GM12878 (cell line): ENCODE measurements around the gene UTP25. TPM values are rescaled to one million over a fixed set of nuclear protein-coding genes. Genes with fewer than 3 reads are reported as not detected.

Experiments used
- ATAC-seq: fragments of 200-7000 bp; cut with Tn5 transposase; 3 replicates; pipeline ENCODE4 v1.9.1; 2020; ENCODE audit warnings: mild to moderate bottlenecking, moderate library complexity
- BruUV-seq: library from RNA; stranded (reverse); fragments of 400-500 nt; replicated peaks from 2 replicates; lab custom pipeline; 2021; lab: Mats Ljungman, UMichigan
- CTCF ChIA-PET: fragments of 300-600 bp; sonication (Branson Sonifier 250); formaldehyde crosslinking; extraction: SDS; loops from one replicate; lab custom pipeline; 2021; ENCODE audit warnings: inconsistent platforms; lab: Yijun Ruan, JAX
- POLR2A ChIA-PET: fragments of 350-600 bp; formaldehyde crosslinking; extraction: SDS; loops from one replicate; lab custom pipeline; 2021; ENCODE audit warnings: inconsistent platforms; lab: Charles Lee
- RAD21 ChIA-PET: fragments of 300-600 bp; sonication (Branson Sonifier 250); formaldehyde crosslinking; loops from one replicate; lab custom pipeline; 2023; ENCODE audit warnings: antibody characterized with exemption; ENCODE audit not compliant: unreplicated experiment; lab: Charles Lee
- SMC1A ChIA-PET: fragments of 300-600 bp; sonication (Branson Sonifier 250); formaldehyde crosslinking; loops from one replicate; lab custom pipeline; 2023; ENCODE audit not compliant: unreplicated experiment, uncharacterized antibody; lab: Charles Lee
- DNase-seq: peaks from one replicate; pipeline ENCODE4 v3.0.0-alpha.2; 2011; ENCODE audit warnings: low read depth, low spot score
- FAIRE-seq: peaks from 3 replicates; lab custom pipeline; 2011; peaks lifted over from hg19 to GRCh38; lab: Jason Lieb, UNC
- H2AFZ ChIP-seq: 2 replicates; pipeline ENCODE4 v1.6.0; 2011; ENCODE audit warnings: low read depth, low read length, control low read depth; ENCODE audit not compliant: control insufficient read depth
- H3K27ac ChIP-seq: 2 replicates; pipeline ENCODE4 v1.5.1; 2011; ENCODE audit warnings: control low read depth; ENCODE audit not compliant: control insufficient read depth, insufficient read depth
- H3K27me3 ChIP-seq, 2 experiments: replicated peaks in 1 of 2; 2 replicates each; pipeline versions ENCODE4 v1.6.0 to v1.6.1; 2011; ENCODE audit warnings: low read length in 1 of 2; ENCODE audit not compliant: control insufficient read depth in 2 of 2, insufficient read depth in 2 of 2
- H3K36me3 ChIP-seq, 2 experiments: 2 replicates each; pipeline ENCODE4 v1.5.1; 2011; ENCODE audit warnings: low read length in 1 of 2; ENCODE audit not compliant: control insufficient read depth in 2 of 2, insufficient read depth in 2 of 2
- H3K4me1 ChIP-seq: 2 replicates; pipeline ENCODE4 v1.6.1; 2011; ENCODE audit warnings: mild to moderate bottlenecking, low read length, moderate library complexity, mixed read lengths; ENCODE audit not compliant: control insufficient read depth, insufficient read depth
- H3K4me2 ChIP-seq: 2 replicates; pipeline ENCODE4 v1.6.0; 2011; ENCODE audit warnings: control low read depth; ENCODE audit not compliant: control insufficient read depth, insufficient read depth
- H3K4me3 ChIP-seq: fragments of 200-600 bp; sonication (generic); 2 replicates; pipeline ENCODE4 v1.5.1; 2016
- H3K79me2 ChIP-seq: 2 replicates; pipeline ENCODE4 v1.6.0; 2011; ENCODE audit warnings: low read length; ENCODE audit not compliant: control insufficient read depth, insufficient read depth
- H3K9ac ChIP-seq: 2 replicates; pipeline ENCODE4 v1.8.0; 2011; ENCODE audit warnings: low read length, control low read depth, mixed read lengths; ENCODE audit not compliant: control insufficient read depth, insufficient read depth
- H3K9me3 ChIP-seq: replicated peaks from 3 replicates; pipeline ENCODE4 v1.5.1; 2011; ENCODE audit warnings: mild to moderate bottlenecking, low read length; ENCODE audit not compliant: control insufficient read depth, insufficient read depth
- H4K20me1 ChIP-seq: 2 replicates; pipeline ENCODE4 v1.6.0; 2011; ENCODE audit not compliant: control insufficient read depth, insufficient read depth
- ASH2L ChIP-seq: fragments of 300-600, 200-600 bp; sonication (generic); IDR thresholded peaks from 2 replicates; pipeline ENCODE4 v1.6.1; 2017; ENCODE audit warnings: low read depth, mild to moderate bottlenecking, borderline replicate concordance
- CBX3 ChIP-seq: fragments of 200-600 bp; sonication (generic); IDR thresholded peaks from 2 replicates; pipeline ENCODE4 v1.6.1; 2016; ENCODE audit warnings: low read depth, borderline replicate concordance
- CEBPB ChIP-seq, 2 experiments: fragments of 150-350 bp in 1 of 2; IDR thresholded peaks; 2 replicates each; pipeline ENCODE4 v1.6.1; 2012 to 2014; ENCODE audit warnings: low read depth in 2 of 2, low read length in 2 of 2, borderline replicate concordance in 1 of 2, inconsistent platforms in 1 of 2
- HDGF ChIP-seq: fragments of 450-650 bp; IDR thresholded peaks from 2 replicates; pipeline ENCODE4 v1.6.1; 2016; ENCODE audit warnings: antibody characterized with exemption
- KDM1A ChIP-seq: fragments of 200-600 bp; sonication (generic); IDR thresholded peaks from 2 replicates; pipeline ENCODE4 v1.6.1; 2016; ENCODE audit warnings: borderline replicate concordance
- MYC ChIP-seq: IDR thresholded peaks from 2 replicates; pipeline ENCODE4 v1.6.1; 2011; ENCODE audit warnings: mild to moderate bottlenecking, low read length, moderate library complexity, inconsistent platforms; ENCODE audit not compliant: insufficient read depth, insufficient replicate concordance, insufficient read length, severe bottlenecking
- SMAD1 ChIP-seq: fragments of 450-650 bp; IDR thresholded peaks from 2 replicates; pipeline ENCODE4 v1.6.1; 2018; ENCODE audit warnings: mild to moderate bottlenecking, low read depth; ENCODE audit not compliant: partially characterized antibody
- TAF1 ChIP-seq: IDR thresholded peaks from 2 replicates; pipeline ENCODE4 v1.6.1; 2011; ENCODE audit warnings: mild to moderate bottlenecking, low read depth, low read length, borderline replicate concordance
- ZNF207 ChIP-seq: fragments of 450-650 bp; IDR thresholded peaks from 2 replicates; pipeline ENCODE4 v1.6.1; 2014; ENCODE audit warnings: antibody characterized with exemption, mild to moderate bottlenecking, borderline replicate concordance
- WGBS: methylation state at CpG from one replicate; pipeline ENCODE4 v1.1.6; 2016; ENCODE audit warnings: low lambda C conversion rate; ENCODE audit not compliant: insufficient replicate concordance, insufficient coverage; ENCODE audit errors: missing lambda C conversion rate; 5-methylcytosine and 5-hydroxymethylcytosine counted together
- in situ Hi-C: fragments of 300-500 bp; cut with MboI; formaldehyde crosslinking; loops from 9 replicates; pipeline ENCODE4 v1.14.3; 2018; ENCODE audit warnings: mixed read lengths
- intact Hi-C: fragments of 100-400 bp; cut with micrococcal nuclease; formaldehyde crosslinking; loops from one replicate; pipeline ENCODE4 v1.14.2; 2022; ENCODE audit not compliant: unreplicated experiment
- polyA plus RNA-seq, 11 experiments: library from polyadenylated mRNA; depleted of rRNA in 4 of 11; unstranded in 6 of 11; stranded (reverse) in 5 of 11; fragments of >200 nt; fragmentation: Nextera tagmentation in 4 of 11; fragmentation: Illumina TruSeq in 1 of 11; extraction: Ambion mirVana in 4 of 11; extraction: Trizol in 1 of 11; gene quantifications; 1 replicate in 1 of 11; 2 replicates in 10 of 11; pipeline versions ENCODE4 v1.2.1 to v1.2.3, GENCODE V29; 2011 to 2016; ENCODE audit warnings: inconsistent platforms in 2 of 11, missing spikeins in 2 of 11, low read depth in 1 of 11
- total RNA-seq, 4 experiments: library from RNA; depleted of rRNA in 3 of 4; stranded (reverse); fragments of >200 nt in 3 of 4; fragmentation: Illumina TruSeq in 1 of 4; extraction: Trizol in 1 of 4; gene quantifications; 2 replicates each; pipeline versions ENCODE4 v1.2.1 to v1.2.3, GENCODE V29; 2013 to 2021
- TF ChIP-seq, protein P1 (sequence below): IDR thresholded peaks from 2 replicates; pipeline ENCODE4 v1.6.1; 2012; ENCODE audit warnings: improper control_type of control experiment, low read depth, low read length; ENCODE audit not compliant: insufficient replicate concordance
- TF ChIP-seq, protein P2 (sequence below): fragments of 150-350 bp; IDR thresholded peaks from 2 replicates; pipeline ENCODE4 v1.6.1; 2014; ENCODE audit warnings: mild to moderate bottlenecking, low read depth, low read length

UTP25 gene
- total and polyA plus RNA-seq, 10 of the 15 experiments (the other 5 are each of a cell fraction or from before 2014, with no cell fraction given), result 3.0 to 13.3 (median 8.5) TPM

DNA sequence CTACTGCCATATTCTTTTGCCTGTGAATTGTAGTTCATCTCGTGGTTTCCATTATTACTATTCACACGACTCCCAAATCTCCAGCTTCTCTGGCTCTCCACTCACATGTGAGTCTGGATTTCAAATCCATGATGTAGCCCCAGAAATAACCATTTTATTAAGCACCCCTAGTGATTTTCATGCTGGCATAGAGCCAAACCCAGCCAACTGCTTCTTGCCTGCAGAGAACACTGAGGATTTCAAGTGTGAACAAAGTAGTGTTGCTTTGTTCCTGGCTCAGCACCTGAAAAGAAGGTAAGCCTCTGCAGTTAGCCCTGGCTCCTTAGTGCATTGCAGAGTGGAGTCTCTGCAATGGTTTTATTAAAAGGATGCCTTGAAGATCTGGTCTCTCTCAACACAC is 25.9 kb downstream of the UTP25 start (continued):
- TF ChIP-seq, protein P1, sequence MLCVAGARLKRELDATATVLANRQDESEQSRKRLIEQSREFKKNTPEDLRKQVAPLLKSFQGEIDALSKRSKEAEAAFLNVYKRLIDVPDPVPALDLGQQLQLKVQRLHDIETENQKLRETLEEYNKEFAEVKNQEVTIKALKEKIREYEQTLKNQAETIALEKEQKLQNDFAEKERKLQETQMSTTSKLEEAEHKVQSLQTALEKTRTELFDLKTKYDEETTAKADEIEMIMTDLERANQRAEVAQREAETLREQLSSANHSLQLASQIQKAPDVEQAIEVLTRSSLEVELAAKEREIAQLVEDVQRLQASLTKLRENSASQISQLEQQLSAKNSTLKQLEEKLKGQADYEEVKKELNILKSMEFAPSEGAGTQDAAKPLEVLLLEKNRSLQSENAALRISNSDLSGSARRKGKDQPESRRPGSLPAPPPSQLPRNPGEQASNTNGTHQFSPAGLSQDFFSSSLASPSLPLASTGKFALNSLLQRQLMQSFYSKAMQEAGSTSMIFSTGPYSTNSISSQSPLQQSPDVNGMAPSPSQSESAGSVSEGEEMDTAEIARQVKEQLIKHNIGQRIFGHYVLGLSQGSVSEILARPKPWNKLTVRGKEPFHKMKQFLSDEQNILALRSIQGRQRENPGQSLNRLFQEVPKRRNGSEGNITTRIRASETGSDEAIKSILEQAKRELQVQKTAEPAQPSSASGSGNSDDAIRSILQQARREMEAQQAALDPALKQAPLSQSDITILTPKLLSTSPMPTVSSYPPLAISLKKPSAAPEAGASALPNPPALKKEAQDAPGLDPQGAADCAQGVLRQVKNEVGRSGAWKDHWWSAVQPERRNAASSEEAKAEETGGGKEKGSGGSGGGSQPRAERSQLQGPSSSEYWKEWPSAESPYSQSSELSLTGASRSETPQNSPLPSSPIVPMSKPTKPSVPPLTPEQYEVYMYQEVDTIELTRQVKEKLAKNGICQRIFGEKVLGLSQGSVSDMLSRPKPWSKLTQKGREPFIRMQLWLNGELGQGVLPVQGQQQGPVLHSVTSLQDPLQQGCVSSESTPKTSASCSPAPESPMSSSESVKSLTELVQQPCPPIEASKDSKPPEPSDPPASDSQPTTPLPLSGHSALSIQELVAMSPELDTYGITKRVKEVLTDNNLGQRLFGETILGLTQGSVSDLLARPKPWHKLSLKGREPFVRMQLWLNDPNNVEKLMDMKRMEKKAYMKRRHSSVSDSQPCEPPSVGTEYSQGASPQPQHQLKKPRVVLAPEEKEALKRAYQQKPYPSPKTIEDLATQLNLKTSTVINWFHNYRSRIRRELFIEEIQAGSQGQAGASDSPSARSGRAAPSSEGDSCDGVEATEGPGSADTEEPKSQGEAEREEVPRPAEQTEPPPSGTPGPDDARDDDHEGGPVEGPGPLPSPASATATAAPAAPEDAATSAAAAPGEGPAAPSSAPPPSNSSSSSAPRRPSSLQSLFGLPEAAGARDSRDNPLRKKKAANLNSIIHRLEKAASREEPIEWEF, result no peak
- no peak for TF ChIP-seq CBX3

DNA sequence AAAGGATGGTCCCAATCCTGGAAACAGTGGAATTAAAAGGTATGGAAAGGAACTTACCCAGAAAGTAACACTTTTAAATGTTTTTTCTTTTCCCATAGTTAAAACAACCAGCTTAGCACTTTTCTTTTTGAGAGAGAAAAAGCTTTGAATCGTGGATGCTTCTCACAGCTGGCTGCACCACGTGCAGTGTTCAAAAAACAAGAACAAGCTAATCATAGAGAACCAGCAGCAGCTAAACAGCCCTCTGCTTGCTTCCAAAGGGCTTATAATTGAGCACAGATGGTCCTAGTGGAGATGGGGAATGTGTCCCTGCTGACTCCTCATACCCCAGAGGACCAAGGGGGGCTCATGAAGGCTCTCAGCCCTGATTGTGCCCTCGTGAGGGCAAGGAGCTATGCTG is 26.4 kb downstream of the UTP25 start:
- DNase-seq (no peak), FAIRE-seq (no peak), ATAC-seq (no peak)
- no peak for TF ChIP-seq HDGF
- no peak for TF ChIP-seq KDM1A
- TF ChIP-seq CEBPB (IDR thresholded peaks at IDR 0.05; ENCODE audit: borderline replicate concordance in 1 of 2, low read depth in 2 of 2, low read length in 2 of 2), result no peak
- TF ChIP-seq ASH2L, result no peak
- TF ChIP-seq TAF1, result no peak
- no peak for TF ChIP-seq MYC
- TF ChIP-seq SMAD1, result no peak
- TF ChIP-seq, protein P2, sequence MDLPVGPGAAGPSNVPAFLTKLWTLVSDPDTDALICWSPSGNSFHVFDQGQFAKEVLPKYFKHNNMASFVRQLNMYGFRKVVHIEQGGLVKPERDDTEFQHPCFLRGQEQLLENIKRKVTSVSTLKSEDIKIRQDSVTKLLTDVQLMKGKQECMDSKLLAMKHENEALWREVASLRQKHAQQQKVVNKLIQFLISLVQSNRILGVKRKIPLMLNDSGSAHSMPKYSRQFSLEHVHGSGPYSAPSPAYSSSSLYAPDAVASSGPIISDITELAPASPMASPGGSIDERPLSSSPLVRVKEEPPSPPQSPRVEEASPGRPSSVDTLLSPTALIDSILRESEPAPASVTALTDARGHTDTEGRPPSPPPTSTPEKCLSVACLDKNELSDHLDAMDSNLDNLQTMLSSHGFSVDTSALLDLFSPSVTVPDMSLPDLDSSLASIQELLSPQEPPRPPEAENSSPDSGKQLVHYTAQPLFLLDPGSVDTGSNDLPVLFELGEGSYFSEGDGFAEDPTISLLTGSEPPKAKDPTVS, result no peak
- no peak for TF ChIP-seq ZNF207
- intact Hi-C loops, result no loop called here
- H3K9ac ChIP-seq, result no peak overlapping the region
- no peaks in the 10 kb centered on the region; the same call in 2 of the 3 replicates for H3K9me3 ChIP-seq
- no peak overlapping the region for H3K4me3 ChIP-seq
- no TSS peak for BruUV-seq
- CTCF ChIA-PET, result interaction anchor here (1.0 to 1.4 kb wide), 2 partner anchors 9 kb away, joined by 3 read pairs; no protein-coding TSS in a partner anchor
- H3K36me3 ChIP-seq, result peaks cover 7 to 12% of the 10 kb centered on the region in 2 experiments; a peak in 3 of 4 replicates
- H3K4me1 ChIP-seq, result no peaks in the 10 kb centered on the region
- 84% methylated on average over 3 of the region's 3 CpGs for WGBS
- POLR2A ChIA-PET, result interaction anchor here (1.0 kb wide), 1 partner anchor 9 kb away, joined by 3 read pairs; no protein-coding TSS in a partner anchor
- H4K20me1 ChIP-seq, result no peaks in the 10 kb centered on the region
- no peak overlapping the region for H3K4me2 ChIP-seq
- H3K27me3 ChIP-seq, result no peaks in the 10 kb centered on the region
- H3K79me2 ChIP-seq, result no peaks in the 10 kb centered on the region
- SMC1A ChIA-PET, result no interaction called here
- RAD21 ChIA-PET, result no interaction called here
- H2AFZ ChIP-seq, result no peak overlapping the region
- in situ Hi-C loops, result no loop called here
- H3K27ac ChIP-seq, result no peak overlapping the region
